CD4-positive, alpha-beta memory T cell (primary cell): ENCODE measurements around the gene FIG4. TPM values are rescaled to one million over a fixed set of nuclear protein-coding genes. Genes with fewer than 3 reads are reported as not detected.
"Not testable (repeated sequence)": the region's sequence is repeated elsewhere in the genome, so short reads cannot be mapped to it uniquely, and the experiment has no call there.

Experiments
- CTCF ChIA-PET: fragments of 350-600 bp; sonication (Branson Sonifier 250); formaldehyde crosslinking; loops from one replicate; lab custom pipeline; 2021; ENCODE audit warnings: inconsistent platforms; ENCODE audit not compliant: partially characterized antibody; lab: Charles Lee
- POLR2A ChIA-PET: fragments of 350-600 bp; sonication (Branson Sonifier 250); formaldehyde crosslinking; loops from one replicate; lab custom pipeline; 2021; ENCODE audit not compliant: partially characterized antibody; lab: Charles Lee
- DNase-seq, 5 donors: peaks; one replicate each; pipeline versions ENCODE4 v3.0.0 to v3.0.0-alpha.2; 2020 to 2022; ENCODE audit warnings: mixed read lengths in 1 of 5
- H3K27ac ChIP-seq: one replicate; pipeline ENCODE4 v1.7.0; 2013; ENCODE audit warnings: low read depth, low read length
- H3K27me3 ChIP-seq: 2 replicates; pipeline ENCODE4 v1.7.0; 2013; ENCODE audit warnings: mild to moderate bottlenecking, low read length, moderate library complexity; ENCODE audit not compliant: insufficient read depth
- H3K36me3 ChIP-seq: 2 replicates; pipeline ENCODE4 v1.7.0; 2013; ENCODE audit warnings: mild to moderate bottlenecking, low read length, moderate library complexity; ENCODE audit not compliant: insufficient read depth
- H3K4me1 ChIP-seq: 2 replicates; pipeline ENCODE4 v1.7.0; 2013; ENCODE audit warnings: mild to moderate bottlenecking, low read length, moderate library complexity; ENCODE audit not compliant: insufficient read depth
- H3K4me3 ChIP-seq, 2 donors: one replicate each; pipeline ENCODE4 v1.7.0; 2013; ENCODE audit warnings: low read length in 2 of 2, mild to moderate bottlenecking in 1 of 2
- H3K9me3 ChIP-seq, 2 donors: one replicate each; pipeline ENCODE4 v1.7.0; 2013; ENCODE audit warnings: low read length in 2 of 2, control low read depth in 1 of 2; ENCODE audit not compliant: control insufficient read depth in 1 of 2
- H3K27ac Mint-ChIP-seq, 7 donors: one replicate each; pipeline ENCODE4 v1.8.0; 2020 to 2021; ENCODE audit warnings: mixed read lengths in 7 of 7, mild to moderate bottlenecking in 6 of 7, inconsistent platforms in 3 of 7, moderate library complexity in 3 of 7
- H3K27me3 Mint-ChIP-seq, 2 donors: one replicate each; pipeline ENCODE4 v1.8.0; 2020 to 2021; ENCODE audit warnings: mixed read lengths in 2 of 2
- H3K36me3 Mint-ChIP-seq, 2 donors: one replicate each; pipeline ENCODE4 v1.8.0; 2020 to 2021; ENCODE audit warnings: mixed read lengths in 2 of 2, inconsistent platforms in 1 of 2, mild to moderate bottlenecking in 1 of 2
- H3K4me1 Mint-ChIP-seq, 4 donors: one replicate each; pipeline ENCODE4 v1.8.0; 2020 to 2021; ENCODE audit warnings: mixed read lengths in 4 of 4, mild to moderate bottlenecking in 1 of 4
- H3K4me3 Mint-ChIP-seq, 8 donors: one replicate each; pipeline ENCODE4 v1.8.0; 2020 to 2021; ENCODE audit warnings: mixed read lengths in 8 of 8, mild to moderate bottlenecking in 7 of 8, moderate library complexity in 6 of 8, inconsistent platforms in 3 of 8
- H3K9me3 Mint-ChIP-seq, 8 donors: one replicate each; pipeline ENCODE4 v1.8.0; 2020 to 2021; ENCODE audit warnings: mixed read lengths in 8 of 8, mild to moderate bottlenecking in 5 of 8, inconsistent platforms in 3 of 8, moderate library complexity in 1 of 8
- intact Hi-C: fragments of 100-400 bp; cut with micrococcal nuclease; formaldehyde crosslinking; loops from one replicate; pipeline ENCODE4 v1.15.1; 2023
- polyA plus RNA-seq, 2 donors: library from polyadenylated mRNA; unstranded; fragments of 300-500 nt; fragmentation: Illumina TruSeq; gene quantifications; one replicate each; pipeline ENCODE4 v1.2.3, GENCODE V29; 2021
- total RNA-seq, 2 experiments: library from RNA; stranded (reverse); gene quantifications; one replicate each; pipeline ENCODE4 v1.2.3, GENCODE V29; 2021

FIG4 gene
- total and polyA plus RNA-seq, 4 experiments from 2014 or later = 14.4 to 28.5 (median 15.6) TPM

DNA sequence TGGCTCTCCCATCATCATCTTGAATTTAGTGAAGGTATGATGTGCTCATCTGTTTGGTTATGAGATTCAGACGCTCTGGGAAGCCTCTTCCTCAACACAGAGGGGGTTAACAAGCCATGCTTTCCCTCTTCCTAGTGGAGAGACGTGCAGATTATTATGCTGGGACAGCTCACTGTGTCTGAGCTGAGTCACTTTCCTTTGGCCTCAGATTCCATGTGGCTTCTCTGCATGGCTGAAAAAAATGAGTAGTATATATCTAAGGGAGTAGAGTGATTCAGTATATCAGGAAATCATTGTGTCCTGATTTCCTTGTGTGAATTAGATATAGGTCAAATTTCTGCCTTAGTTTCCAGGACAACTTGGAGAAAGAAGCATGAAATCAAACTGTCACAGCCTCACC lies 52.6 kb downstream of the FIG4 start:
- Mint-ChIP-seq H3K9me3 (peaks cover 0 to 3% (median 0%) of the 10 kb centered on the region in 8 donors), H3K27ac (no peak overlapping the region), H3K36me3 (peaks cover 42 to 51% of the 10 kb centered on the region in 2 donors), H3K27me3 (no peaks in the 10 kb centered on the region), H3K4me3 (no peak overlapping the region), H3K4me1 (no peaks in the 10 kb centered on the region)
- Histone ChIP-seq H3K9me3 (no peaks in the 10 kb centered on the region), H3K36me3 (no peaks in the 10 kb centered on the region), H3K4me1 (no peaks in the 10 kb centered on the region), H3K4me3 (no peak overlapping the region), H3K27me3 (no peaks in the 10 kb centered on the region), H3K27ac (no peak overlapping the region)
- POLR2A ChIA-PET = no interaction called here
- no peak for DNase-seq
- intact Hi-C loops = no loop called here
- CTCF ChIA-PET = no interaction called here

DNA sequence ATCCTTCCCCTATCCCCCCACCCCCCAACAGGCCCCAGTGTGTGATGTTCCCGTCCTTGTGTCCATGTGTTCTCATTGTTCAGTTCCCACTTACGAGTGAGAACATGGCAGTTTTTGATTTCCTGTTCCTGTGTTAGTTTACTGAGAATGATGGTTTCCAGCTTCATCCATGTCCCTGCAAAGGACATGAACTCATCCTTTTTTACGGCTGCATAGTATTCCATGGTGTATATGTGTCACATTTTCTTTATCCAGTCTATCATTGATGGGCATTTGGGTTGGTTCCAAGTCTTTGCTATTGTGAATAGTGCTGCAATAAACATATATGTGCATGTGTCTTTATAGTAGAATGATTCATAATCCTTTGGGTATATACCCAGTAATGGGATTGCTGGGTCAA lies 53.7 kb downstream of the FIG4 start:
- intact Hi-C loops, DNase-seq, CTCF ChIA-PET, H3K27me3 ChIP-seq, H3K4me1 ChIP-seq, H3K9me3 ChIP-seq, H3K4me3 Mint-ChIP-seq, H3K27me3 Mint-ChIP-seq, POLR2A ChIA-PET, H3K4me3 ChIP-seq, H3K36me3 ChIP-seq, H3K27ac ChIP-seq, H3K4me1 Mint-ChIP-seq, H3K9me3 Mint-ChIP-seq, H3K27ac Mint-ChIP-seq: not testable (repeated sequence)
- peaks cover 33 to 44% of the 10 kb centered on the region in 2 donors for H3K36me3 Mint-ChIP-seq

DNA sequence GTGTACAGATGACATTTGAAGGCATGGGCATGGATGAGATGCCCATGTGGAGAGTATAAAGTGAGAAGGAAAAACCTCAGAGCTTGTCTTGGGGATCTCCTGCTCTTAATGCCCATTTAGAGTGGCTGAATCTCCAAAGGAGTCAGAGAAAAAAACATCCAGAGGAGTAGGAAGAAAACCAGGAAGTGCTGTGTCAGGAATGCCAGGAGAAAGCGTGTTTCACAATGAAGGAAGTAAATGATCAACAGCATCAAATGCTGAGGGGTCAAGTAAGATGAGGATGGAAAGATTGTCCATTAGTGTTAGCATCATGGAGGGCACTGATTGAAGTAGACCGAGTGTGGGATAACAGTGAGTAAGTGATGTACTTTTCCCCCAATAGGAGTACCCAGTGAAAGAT lies 56.1 kb downstream of the FIG4 start:
- Mint-ChIP-seq H3K36me3 (peaks cover 20 to 36% of the 10 kb centered on the region in 2 donors), H3K4me1 (no peaks in the 10 kb centered on the region), H3K27ac (no peak overlapping the region), H3K27me3 (no peaks in the 10 kb centered on the region), H3K9me3 (peaks cover 0 to 6% (median 0%) of the 10 kb centered on the region in 8 donors), H3K4me3 (no peak overlapping the region)
- ChIA-PET CTCF (no interaction called here), POLR2A (no interaction called here)
- intact Hi-C loops = no loop called here
- no peaks in the 10 kb centered on the region for H3K9me3 ChIP-seq
- no peak for DNase-seq
- no peaks in the 10 kb centered on the region for H3K27me3 ChIP-seq
- no peak overlapping the region for H3K4me3 ChIP-seq
- H3K27ac ChIP-seq = no peak overlapping the region
- no peaks in the 10 kb centered on the region for H3K36me3 ChIP-seq
- no peaks in the 10 kb centered on the region for H3K4me1 ChIP-seq

DNA sequence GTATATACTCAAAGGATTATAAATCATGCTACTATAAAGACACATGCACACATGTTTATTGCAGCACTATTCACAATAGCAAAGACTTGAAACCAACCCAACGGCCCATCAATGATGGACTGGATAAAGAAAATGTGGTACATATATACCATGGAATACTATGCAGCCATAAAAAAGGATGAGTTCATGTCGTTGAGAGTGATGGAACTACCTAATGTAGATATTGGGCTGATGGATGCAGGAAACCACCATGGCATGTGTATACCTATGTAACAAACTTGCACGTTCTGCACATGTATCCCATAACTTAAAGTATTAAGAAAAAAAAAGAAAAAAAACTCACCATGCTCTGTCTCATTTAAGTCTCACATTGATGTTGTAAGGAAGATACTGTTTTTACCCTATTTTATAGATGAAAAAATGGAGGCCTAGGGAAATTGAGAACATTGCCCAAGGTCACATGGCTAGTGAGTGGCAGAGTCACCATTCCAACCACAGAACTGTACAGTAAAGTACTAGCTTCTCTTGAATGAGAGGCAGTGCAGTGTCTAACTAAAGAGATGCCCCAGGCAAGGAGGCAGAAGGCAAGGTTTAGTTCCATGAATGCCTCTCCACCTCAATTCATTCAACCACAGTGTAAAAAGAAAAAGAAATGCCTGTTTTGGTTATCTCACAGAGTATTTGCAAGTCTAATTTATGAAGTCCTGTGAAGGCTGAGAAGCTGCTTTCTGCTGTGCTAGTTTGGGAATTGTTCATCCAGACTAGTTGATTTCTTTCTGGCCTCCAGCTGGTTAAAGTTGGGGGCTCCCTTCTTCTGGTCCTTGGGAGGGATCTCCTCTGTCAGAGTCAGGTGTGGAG lies 68.2 kb downstream of the FIG4 start:
- H3K27me3 ChIP-seq = no peaks in the 10 kb centered on the region
- no peak for DNase-seq
- peaks cover 9% of the 10 kb centered on the region for H3K4me1 ChIP-seq
- H3K27ac ChIP-seq = no peak overlapping the region
- POLR2A ChIA-PET = interaction anchor here (0.7 kb wide), 1 partner anchor 228 kb away, joined by 4 read pairs; no protein-coding TSS in a partner anchor
- H3K36me3 Mint-ChIP-seq = peaks cover 45 to 46% of the 10 kb centered on the region in 2 donors
- no peak overlapping the region for H3K4me3 Mint-ChIP-seq
- intact Hi-C loops = no loop called here
- H3K36me3 ChIP-seq = no peaks in the 10 kb centered on the region
- CTCF ChIA-PET = interaction anchor here (0.9 kb wide), 1 partner anchor 24 kb away, joined by 3 read pairs; no protein-coding TSS in a partner anchor
- peaks cover 0 to 22% (median 14%) of the 10 kb centered on the region in 8 donors for H3K9me3 Mint-ChIP-seq
- H3K4me3 ChIP-seq = no peak overlapping the region
- no peaks in the 10 kb centered on the region for H3K9me3 ChIP-seq
- peak overlapping the region in 3 of 7 donors; percentile 10 to 72 (median 61) for H3K27ac Mint-ChIP-seq
- peaks cover 12 to 20% (median 15%) of the 10 kb centered on the region in 4 donors for H3K4me1 Mint-ChIP-seq
- no peaks in the 10 kb centered on the region for H3K27me3 Mint-ChIP-seq

DNA sequence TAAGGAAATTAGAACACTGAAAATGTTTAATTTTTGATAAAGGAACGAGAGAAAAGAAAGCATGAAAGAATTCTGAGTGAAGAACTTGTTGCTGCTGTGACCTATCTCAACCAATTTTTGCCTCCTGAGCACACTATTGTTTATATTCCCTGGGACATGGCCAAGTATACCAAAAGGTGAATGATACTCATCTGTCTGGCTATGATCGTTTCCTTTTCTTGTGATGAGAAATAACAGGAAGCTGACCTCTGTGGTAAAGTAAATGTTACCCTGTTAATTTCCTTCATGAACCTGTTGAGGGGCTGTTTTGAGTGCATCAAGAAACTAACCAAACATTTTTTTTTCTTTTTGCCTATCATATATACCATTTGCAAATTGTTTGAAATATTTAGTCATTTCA lies 69.1 kb downstream of the FIG4 start:
- Mint-ChIP-seq H3K27ac (peak overlapping the region in 2 of 7 donors; percentile 10 to 72), H3K9me3 (peaks cover 0 to 20% (median 14%) of the 10 kb centered on the region in 8 donors), H3K36me3 (peaks cover 45 to 48% of the 10 kb centered on the region in 2 donors), H3K27me3 (no peaks in the 10 kb centered on the region), H3K4me3 (no peak overlapping the region), H3K4me1 (peaks cover 12 to 20% (median 15%) of the 10 kb centered on the region in 4 donors)
- CTCF ChIA-PET = interaction anchor here (0.9 kb wide), 1 partner anchor 23 kb away, joined by 3 read pairs; no protein-coding TSS in a partner anchor
- Histone ChIP-seq H3K27ac (no peak overlapping the region), H3K27me3 (no peaks in the 10 kb centered on the region), H3K4me1 (peaks cover 9% of the 10 kb centered on the region), H3K4me3 (no peak overlapping the region), H3K9me3 (no peaks in the 10 kb centered on the region), H3K36me3 (no peaks in the 10 kb centered on the region)
- intact Hi-C loops = no loop called here
- POLR2A ChIA-PET = no interaction called here
- DNase-seq = no peak

DNA sequence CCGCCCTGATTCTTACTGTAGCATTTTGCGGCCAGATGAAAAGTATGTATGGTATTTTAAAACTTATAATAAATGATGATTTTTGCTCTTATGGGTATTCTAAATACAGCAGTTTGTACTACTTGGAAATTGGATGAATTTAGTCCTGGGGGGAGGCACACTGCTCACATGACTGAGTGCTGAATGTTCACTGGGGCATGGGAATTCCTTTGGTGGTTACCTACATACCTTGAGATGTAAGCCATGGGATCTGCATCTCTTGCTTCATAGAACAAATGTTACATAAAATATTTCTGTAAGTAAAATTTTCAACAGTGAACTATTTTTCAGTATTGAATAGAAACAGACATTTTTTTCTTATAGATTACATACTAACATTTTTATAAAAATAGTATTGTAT lies 71.1 kb downstream of the FIG4 start:
- H3K4me1 ChIP-seq = peaks cover 9% of the 10 kb centered on the region
- no peaks in the 10 kb centered on the region for H3K9me3 ChIP-seq
- no peak overlapping the region for H3K27ac Mint-ChIP-seq
- H3K4me3 ChIP-seq = no peak overlapping the region
- H3K27me3 ChIP-seq = no peaks in the 10 kb centered on the region
- no peak overlapping the region for H3K4me3 Mint-ChIP-seq
- H3K4me1 Mint-ChIP-seq = peaks cover 12 to 20% (median 15%) of the 10 kb centered on the region in 4 donors
- no peaks in the 10 kb centered on the region for H3K27me3 Mint-ChIP-seq
- intact Hi-C loops = no loop called here
- H3K9me3 Mint-ChIP-seq = peaks cover 0 to 9% (median 5%) of the 10 kb centered on the region in 8 donors
- ChIA-PET CTCF (no interaction called here), POLR2A (no interaction called here)
- peaks cover 41 to 46% of the 10 kb centered on the region in 2 donors for H3K36me3 Mint-ChIP-seq
- no peak for DNase-seq
- no peaks in the 10 kb centered on the region for H3K36me3 ChIP-seq
- no peak overlapping the region for H3K27ac ChIP-seq

DNA sequence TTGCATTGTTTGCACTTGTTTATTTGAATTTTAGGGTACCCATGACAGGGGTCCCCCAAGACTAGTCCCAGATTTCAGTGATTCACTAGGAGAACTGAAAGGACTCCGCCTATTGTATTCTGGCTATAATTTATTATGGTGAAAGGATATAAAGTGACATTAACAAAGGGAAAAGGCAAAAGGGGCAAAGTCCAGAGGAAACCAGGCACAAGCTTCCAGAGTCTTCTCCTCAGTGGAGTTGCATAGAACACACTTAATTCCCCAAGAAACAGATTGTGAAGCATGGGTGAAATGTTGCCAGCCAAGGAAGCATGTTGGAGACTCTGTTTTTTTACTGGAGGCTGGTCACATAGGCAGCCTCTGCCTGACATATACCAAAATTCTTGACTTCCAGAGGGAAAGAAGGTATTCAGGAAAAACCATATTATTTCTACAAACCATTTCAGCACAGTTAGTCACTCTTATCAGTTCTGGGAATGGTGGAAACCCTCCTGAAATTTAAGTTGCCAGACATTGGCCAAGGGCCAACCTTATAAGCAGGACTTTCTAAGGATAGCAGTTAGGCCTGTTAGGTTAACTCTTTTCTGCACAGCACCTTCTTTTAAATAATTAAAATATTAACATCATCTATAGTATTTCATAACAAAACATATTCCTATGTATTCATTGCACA lies 71.8 kb downstream of the FIG4 start:
- Histone ChIP-seq H3K27me3 (no peaks in the 10 kb centered on the region), H3K4me3 (no peak overlapping the region), H3K27ac (no peak overlapping the region), H3K4me1 (peaks cover 9% of the 10 kb centered on the region), H3K36me3 (no peaks in the 10 kb centered on the region), H3K9me3 (no peaks in the 10 kb centered on the region)
- no peak overlapping the region for H3K4me3 Mint-ChIP-seq
- ChIA-PET CTCF (no interaction called here), POLR2A (no interaction called here)
- H3K36me3 Mint-ChIP-seq = peaks cover 39 to 46% of the 10 kb centered on the region in 2 donors
- peaks cover 0 to 8% (median 1%) of the 10 kb centered on the region in 8 donors for H3K9me3 Mint-ChIP-seq
- intact Hi-C loops = no loop called here
- no peak overlapping the region for H3K27ac Mint-ChIP-seq
- peaks cover 12 to 20% (median 15%) of the 10 kb centered on the region in 4 donors for H3K4me1 Mint-ChIP-seq
- no peak for DNase-seq
- H3K27me3 Mint-ChIP-seq = no peaks in the 10 kb centered on the region
